ENCODE measurements around the gene STK32B. TPM values are rescaled to one million over a fixed set of nuclear protein-coding genes. Genes with fewer than 3 reads are reported as not detected.

Gene STK32B
- total and polyA plus RNA-seq, 12 donors = 0.16 to 6.8 (median 0.52) TPM

DNA sequence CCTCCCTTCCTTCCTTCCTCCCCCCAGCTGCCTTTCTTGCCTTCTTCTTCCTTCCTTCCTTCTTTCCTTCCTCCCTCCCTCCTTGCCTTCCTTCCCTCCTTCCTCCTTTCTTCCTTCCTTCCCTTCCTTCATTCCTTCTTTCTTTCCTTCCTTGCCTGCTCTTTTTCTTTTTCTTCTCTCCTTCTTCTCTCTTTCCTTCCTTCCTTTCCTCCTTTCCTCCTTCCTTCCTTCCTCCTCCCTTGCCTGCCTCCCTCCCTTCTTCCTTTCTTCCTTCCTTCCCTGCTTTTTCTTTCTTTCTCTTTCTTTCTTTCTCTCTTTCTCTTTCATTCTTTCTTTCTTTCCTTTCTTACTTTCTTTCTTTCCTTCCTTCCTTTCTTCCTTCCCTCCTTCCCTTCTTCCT lies 49.1 kb downstream of the STK32B start:
- no peak for DNase-seq
- no peaks in the 10 kb centered on the region for H3K27me3 ChIP-seq
- no peak overlapping the region for H3K27ac ChIP-seq
- intact Hi-C loops (cut with DNase I) = no loop called here
- no peak overlapping the region for H3K4me3 ChIP-seq
- no peaks in the 10 kb centered on the region for H3K9me3 ChIP-seq (replicated peaks in 1 of 3)
- H3K4me1 ChIP-seq (replicated peaks in 1 of 2) = no peaks in the 10 kb centered on the region
- TF ChIP-seq POLR2A (IDR thresholded peaks at IDR 0.05) = no peak
- TF ChIP-seq, protein P1, sequence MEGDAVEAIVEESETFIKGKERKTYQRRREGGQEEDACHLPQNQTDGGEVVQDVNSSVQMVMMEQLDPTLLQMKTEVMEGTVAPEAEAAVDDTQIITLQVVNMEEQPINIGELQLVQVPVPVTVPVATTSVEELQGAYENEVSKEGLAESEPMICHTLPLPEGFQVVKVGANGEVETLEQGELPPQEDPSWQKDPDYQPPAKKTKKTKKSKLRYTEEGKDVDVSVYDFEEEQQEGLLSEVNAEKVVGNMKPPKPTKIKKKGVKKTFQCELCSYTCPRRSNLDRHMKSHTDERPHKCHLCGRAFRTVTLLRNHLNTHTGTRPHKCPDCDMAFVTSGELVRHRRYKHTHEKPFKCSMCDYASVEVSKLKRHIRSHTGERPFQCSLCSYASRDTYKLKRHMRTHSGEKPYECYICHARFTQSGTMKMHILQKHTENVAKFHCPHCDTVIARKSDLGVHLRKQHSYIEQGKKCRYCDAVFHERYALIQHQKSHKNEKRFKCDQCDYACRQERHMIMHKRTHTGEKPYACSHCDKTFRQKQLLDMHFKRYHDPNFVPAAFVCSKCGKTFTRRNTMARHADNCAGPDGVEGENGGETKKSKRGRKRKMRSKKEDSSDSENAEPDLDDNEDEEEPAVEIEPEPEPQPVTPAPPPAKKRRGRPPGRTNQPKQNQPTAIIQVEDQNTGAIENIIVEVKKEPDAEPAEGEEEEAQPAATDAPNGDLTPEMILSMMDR (IDR thresholded peaks at IDR 0.05) = no peak
- H3K36me3 ChIP-seq (replicated peaks in 1 of 2) = no peaks in the 10 kb centered on the region

DNA sequence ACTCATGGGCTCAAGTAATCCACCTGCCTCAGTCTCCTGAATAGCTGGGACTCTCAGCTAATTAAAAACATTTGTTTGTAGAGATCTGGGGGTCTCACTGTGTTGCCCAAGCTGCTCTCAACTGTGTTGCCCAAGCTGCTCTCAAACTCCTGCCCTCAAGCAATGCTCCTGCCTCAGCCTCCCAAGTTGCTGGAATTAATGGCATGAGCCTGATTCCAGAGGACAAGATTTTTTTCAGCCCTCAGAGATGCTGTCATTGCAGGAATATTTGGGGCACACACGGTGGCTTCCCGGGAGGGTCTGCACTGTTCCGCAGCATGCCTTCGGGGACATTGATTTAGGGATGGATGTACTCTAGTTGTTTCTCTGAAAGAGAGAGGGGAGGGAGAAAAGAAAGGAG lies 49.7 kb downstream of the STK32B start:
- no peak overlapping the region for H3K4me3 ChIP-seq
- 65 to 82% (median 78%) methylated on average over 4 of the region's 4 CpGs for WGBS, 4 donors
- DNase-seq = no peak
- H3K27me3 ChIP-seq = no peaks in the 10 kb centered on the region
- intact Hi-C loops (cut with DNase I) = no loop called here
- no peak overlapping the region for H3K27ac ChIP-seq
- H3K4me1 ChIP-seq (replicated peaks in 1 of 2) = no peaks in the 10 kb centered on the region
- no peaks in the 10 kb centered on the region for H3K9me3 ChIP-seq (replicated peaks in 1 of 3)
- no peaks in the 10 kb centered on the region for H3K36me3 ChIP-seq (replicated peaks in 1 of 2)
- TF ChIP-seq, protein P1 (IDR thresholded peaks at IDR 0.05) = no peak
- TF ChIP-seq POLR2A (IDR thresholded peaks at IDR 0.05) = no peak

DNA sequence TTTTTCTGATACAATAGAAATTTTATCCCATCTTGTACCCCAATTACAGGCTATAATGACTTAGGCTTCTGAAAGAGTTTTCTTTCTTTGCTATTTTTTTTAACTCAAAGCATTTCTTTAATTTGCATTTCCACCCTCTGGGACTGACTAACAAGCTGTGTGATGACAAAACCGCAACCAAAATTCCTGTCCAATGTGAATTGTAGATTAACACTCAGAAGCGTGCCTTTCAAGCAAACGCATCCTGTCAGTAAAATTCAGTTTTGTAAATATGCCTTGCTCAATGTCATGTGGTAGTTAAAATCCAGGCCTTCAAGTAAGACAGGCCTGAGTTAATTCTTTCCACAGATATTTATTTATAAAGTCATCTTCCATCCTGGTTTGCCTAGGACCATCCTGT lies 50.3 kb downstream of the STK32B start:
- TF ChIP-seq POLR2A (IDR thresholded peaks at IDR 0.05) = no peak
- TF ChIP-seq, protein P1 (IDR thresholded peaks at IDR 0.05) = no peak
- Histone ChIP-seq H3K27ac (no peak overlapping the region), H3K27me3 (no peaks in the 10 kb centered on the region), H3K9me3 (replicated peaks in 1 of 3) (no peaks in the 10 kb centered on the region), H3K4me1 (replicated peaks in 1 of 2) (no peaks in the 10 kb centered on the region), H3K36me3 (replicated peaks in 1 of 2) (no peaks in the 10 kb centered on the region), H3K4me3 (no peak overlapping the region)
- no peak for DNase-seq
- 79 to 90% (median 84%) methylated on average over 3 of the region's 3 CpGs for WGBS, 4 donors
- intact Hi-C loops (cut with DNase I) = no loop called here

DNA sequence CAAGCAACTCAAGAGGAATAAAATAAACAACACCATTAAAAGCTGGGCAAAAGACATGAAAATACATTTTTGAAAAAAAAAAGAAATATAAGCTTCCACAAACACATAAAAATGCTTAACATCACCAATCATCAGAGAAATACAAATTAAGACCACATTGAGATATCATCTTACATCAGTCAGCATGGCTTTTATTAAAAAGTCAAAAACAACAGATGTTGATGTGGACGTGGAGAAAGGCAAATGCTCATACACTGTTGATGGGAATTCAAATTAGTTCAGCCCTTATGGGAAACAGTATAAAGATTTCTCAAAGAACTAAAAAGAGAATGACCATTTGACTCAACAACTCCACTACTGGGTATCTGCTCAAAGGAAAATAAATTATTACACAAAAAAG lies 59.6 kb downstream of the STK32B start:
- Histone ChIP-seq H3K4me3 (no peak overlapping the region), H3K4me1 (replicated peaks in 1 of 2) (no peaks in the 10 kb centered on the region), H3K9me3 (replicated peaks in 1 of 3) (no peaks in the 10 kb centered on the region), H3K36me3 (replicated peaks in 1 of 2) (no peaks in the 10 kb centered on the region), H3K27me3 (no peaks in the 10 kb centered on the region), H3K27ac (no peak overlapping the region)
- intact Hi-C loops (cut with DNase I) = no loop called here
- TF ChIP-seq POLR2A (IDR thresholded peaks at IDR 0.05) = no peak
- TF ChIP-seq, protein P1 (IDR thresholded peaks at IDR 0.05) = no peak
- DNase-seq = no peak
- WGBS, 4 donors = 48 to 68% (median 56%) methylated on average over 1 of the region's 1 CpG
